Spleen (tissue), 7 donors: Measurements from ENCODE around the gene EVL.

Experiments
- CTCF ChIP-seq, 11 experiments: fragments of 200-600 bp in 7 of 11; fragments of 450-650 bp in 4 of 11; sonication (generic) in 4 of 11; IDR thresholded peaks in 8 of 11; conservative IDR thresholded peaks in 3 of 11; 1 replicate in 7 of 11; 2 replicates in 4 of 11; pipeline versions ENCODE4 v1.4.0 to v1.8.0; 2016 to 2021; ENCODE audit warnings: antibody characterized with exemption in 11 of 11, inconsistent platforms in 4 of 11, mild to moderate bottlenecking in 1 of 11
- POLR2A ChIP-seq, 3 donors: fragments of 450-650 bp; IDR thresholded peaks; one replicate each; pipeline ENCODE4 v1.5.1; 2017; ENCODE audit warnings: antibody characterized with exemption in 3 of 3, mild to moderate bottlenecking in 1 of 3
- donor health status: DM: no; HTN: no; CAD: no; lungs with moderate emphysema.
- donor health status: DM: no; HTN: no; CAD: no.
- donor health status: DM: no; HTN: no; CAD: no.

DNA sequence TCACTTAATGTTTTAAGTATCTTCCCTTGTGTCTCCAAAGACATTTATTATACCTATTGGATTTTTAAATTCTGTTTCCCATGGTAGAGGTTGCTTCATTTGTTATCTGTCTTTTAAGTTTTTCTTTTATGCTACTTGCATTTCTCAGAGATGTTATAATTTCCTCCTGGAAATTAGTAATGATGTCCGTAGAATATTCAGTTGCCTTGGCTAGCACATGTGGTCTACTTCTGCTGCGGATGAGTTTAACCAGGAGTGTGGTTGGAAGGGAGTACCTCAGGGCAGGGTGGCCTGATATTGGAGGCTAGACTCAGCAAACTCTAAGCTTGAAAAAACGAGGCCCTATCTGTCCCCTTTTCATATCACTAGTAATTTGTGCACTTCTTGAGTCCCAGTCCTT lies 8.8 kb upstream of the EVL start:
- TF ChIP-seq CTCF (IDR thresholded peaks at IDR 0.05 in 8 of 11, conservative IDR thresholded peaks at IDR 0.05 in 3 of 11) (no peak), POLR2A (IDR thresholded peaks at IDR 0.05) (no peak)
